Measurements from ENCODE around the gene KIAA1191. TPM values are rescaled to one million over a fixed set of nuclear protein-coding genes. Genes with fewer than 3 reads are reported as not detected.

Gene KIAA1191
- total and polyA plus RNA-seq, 2 of the 8 experiments (the other 6 are each of a cell fraction or from before 2014, with no cell fraction given), result 86.4 to 88.0 TPM

DNA sequence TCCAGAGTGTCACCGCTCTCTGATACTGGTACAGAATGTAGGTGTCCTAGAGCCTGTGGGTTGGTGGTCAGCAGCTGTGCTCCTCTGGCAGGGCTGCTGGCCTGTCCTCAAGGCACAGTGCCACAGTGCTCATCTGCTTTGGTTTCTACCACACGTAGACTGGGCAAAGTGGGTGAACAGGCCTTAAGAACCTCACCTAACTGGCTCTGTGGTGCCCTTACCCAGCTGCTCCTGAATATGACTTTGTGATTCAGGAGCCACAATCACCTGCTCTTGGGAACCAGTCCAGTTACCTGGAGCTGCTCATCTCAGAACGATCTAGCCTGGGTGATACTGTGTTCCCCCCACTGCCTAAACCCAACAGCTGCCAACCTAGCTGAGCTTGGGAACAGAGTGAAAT lies 20.4 kb upstream of the KIAA1191 start:
- Histone ChIP-seq H3K56ac (replicated peaks; ENCODE audit: insufficient read length, low read depth, low read length) (no peak overlapping the region), H3K4me2 (ENCODE audit: insufficient read depth in 1 of 2, low read depth in 2 of 2, low read length in 2 of 2) (no peak overlapping the region), H3K23ac (ENCODE audit: insufficient read length) (no peak overlapping the region), H3K4me1 (replicated peaks in 1 of 4; ENCODE audit: control insufficient read depth in 3 of 4, insufficient read depth in 4 of 4, low read length in 3 of 4) (no peaks in the 10 kb centered on the region; a peak in 1 of 7 replicates), H3K79me1 (ENCODE audit: low read depth, low read length) (0 out of 2 replicates have a peak, but pooled peaks cover 2% of the 10 kb centered on the region), H2BK20ac (ENCODE audit: low read length) (no peak overlapping the region), H4K8ac (ENCODE audit: extremely low read depth, insufficient read depth, low read length) (no peak overlapping the region), H3K9me3 (ENCODE audit: insufficient read depth in 2 of 2, low read depth in 1 of 2, low read length in 1 of 2) (no peaks in the 10 kb centered on the region), H2AK5ac (ENCODE audit: low read depth, low read length) (no peak overlapping the region), H2BK12ac (ENCODE audit: low read depth, low read length) (no peak overlapping the region), H3K14ac (ENCODE audit: insufficient read length) (no peak overlapping the region), H2BK5ac (ENCODE audit: low read depth, low read length) (no peak overlapping the region), H3K4ac (replicated peaks; ENCODE audit: insufficient read length, low read depth, low read length) (no peak overlapping the region), H3K27me3 (replicated peaks in 1 of 4; ENCODE audit: control insufficient read depth in 3 of 4, extremely low read depth in 1 of 4, insufficient read depth in 3 of 4, low read length in 3 of 4) (no peaks in the 10 kb centered on the region), H3K23me2 (ENCODE audit: low read depth, low read length) (no peaks in the 10 kb centered on the region), H3K27ac (ENCODE audit: low read depth, low read length) (no peak overlapping the region), H3K9ac (replicated peaks in 1 of 4; ENCODE audit: extremely low read depth in 1 of 4, low read depth in 3 of 4, low read length in 3 of 4) (no peak overlapping the region), H3K18ac (ENCODE audit: extremely low read depth, low read length) (no peak overlapping the region), H2BK120ac (replicated peaks; ENCODE audit: low read depth, low read length) (no peak overlapping the region), H3K79me2 (ENCODE audit: control insufficient read depth in 1 of 2, insufficient read depth in 2 of 2, low read length in 2 of 2) (peaks cover 0 to 16% of the 10 kb centered on the region in 2 experiments), H4K91ac (replicated peaks; ENCODE audit: insufficient read length, low read length) (no peak overlapping the region), H4K20me1 (replicated peaks in 1 of 2; ENCODE audit: control insufficient read depth in 1 of 2, insufficient read depth in 2 of 2, low read length in 2 of 2) (peaks cover 6 to 8% of the 10 kb centered on the region in 2 experiments), H3K4me3 (ENCODE audit: extremely low read depth in 1 of 4, insufficient read depth in 2 of 4, low read depth in 3 of 4, low read length in 4 of 4) (no peak overlapping the region), H4K5ac (ENCODE audit: insufficient read length, low read depth, low read length) (no peak overlapping the region), H2BK15ac (ENCODE audit: low read length) (no peak overlapping the region), H2AFZ (ENCODE audit: low read length) (no peak overlapping the region), H3K36me3 (ENCODE audit: control insufficient read depth in 2 of 4, insufficient read depth in 4 of 4, low read length in 3 of 4) (peaks cover 26 to 52% (median 35%) of the 10 kb centered on the region in 4 experiments)
- CTCF ChIA-PET (ENCODE audit: partially characterized antibody), result interaction anchor here (0.9 kb wide), 1 partner anchor 13 kb away, joined by 3 read pairs; no protein-coding TSS in a partner anchor
- no peak for FAIRE-seq
- POLR2A ChIA-PET (ENCODE audit: partially characterized antibody), result interaction anchor here (0.7 to 9.4 kb wide), 2 partner anchors 9 to 19 kb away, joined by 3 to 93 read pairs; no protein-coding TSS in a partner anchor
- whole genome bisulfite sequencing, 2 experiments (ENCODE audit: extremely low coverage in 1 of 2, insufficient coverage in 1 of 2, insufficient read length in 1 of 2, insufficient replicate concordance in 2 of 2, low coverage in 1 of 2, low lambda C conversion rate in 2 of 2, missing lambda C conversion rate in 1 of 2), result 84% methylated on average over 3 of the region's 3 CpGs; no CpG with 5 or more reads in 1 of the 2 experiments
- no peak for DNase-seq (ENCODE audit: low read depth in 1 of 2, low spot score in 2 of 2)
- TF ChIP-seq SUZ12 (IDR thresholded peaks at IDR 0.05; ENCODE audit: low read length) (no peak), BACH1 (IDR thresholded peaks at IDR 0.05; ENCODE audit: low read length) (no peak), SP1 (IDR thresholded peaks at IDR 0.05; ENCODE audit: low read depth, low read length) (no peak), BCL11A (IDR thresholded peaks at IDR 0.05; ENCODE audit: low read depth in 2 of 2, low read length in 2 of 2) (no peak), USF2 (IDR thresholded peaks at IDR 0.05; ENCODE audit: low read length) (no peak), HDAC6 (IDR thresholded peaks at IDR 0.05; ENCODE audit: low read depth, low read length) (no peak), CBX5 (IDR thresholded peaks at IDR 0.05; ENCODE audit: low read depth, low read length) (no peak)
